Heart left ventricle (tissue), 16 donors: ENCODE measurements around the gene FAM184A. TPM values are rescaled to one million over a fixed set of nuclear protein-coding genes. Genes with fewer than 3 reads are reported as not detected.

Experiments used
- ATAC-seq, 4 donors: fragments of 200-7000 bp; cut with Tn5 transposase; one replicate each; pipeline ENCODE4 v1.9.1; 2020 to 2022; ENCODE audit warnings: moderate library complexity in 4 of 4, mild to moderate bottlenecking in 3 of 4, moderate number of reproducible peaks in 1 of 4
- DNase-seq, 5 donors: peaks; one replicate each; pipeline ENCODE4 v3.0.0-alpha.2; 2020
- H3K27ac ChIP-seq, 12 donors: fragments of 200-600 bp; sonication (generic) in 4 of 12; one replicate each; pipeline versions ENCODE4 v1.5.0 to v1.8.0; 2016 to 2022; ENCODE audit warnings: mild to moderate bottlenecking in 2 of 12
- H3K27me3 ChIP-seq, 9 donors: fragments of 200-600 bp; sonication (generic) in 2 of 9; one replicate each; pipeline versions ENCODE4 v1.5.1 to v1.8.0; 2016 to 2022; ENCODE audit warnings: mild to moderate bottlenecking in 3 of 9
- H3K36me3 ChIP-seq, 9 donors: fragments of 200-600 bp; sonication (generic) in 2 of 9; one replicate each; pipeline versions ENCODE4 v1.5.0 to v1.8.0; 2018 to 2022; ENCODE audit warnings: mild to moderate bottlenecking in 2 of 9
- H3K4me1 ChIP-seq, 12 donors: fragments of 200-600 bp; sonication (generic) in 4 of 12; one replicate each; pipeline versions ENCODE4 v1.5.0 to v1.8.0; 2016 to 2022; ENCODE audit warnings: mild to moderate bottlenecking in 3 of 12
- H3K4me3 ChIP-seq, 12 donors: fragments of 200-600 bp; sonication (generic) in 4 of 12; one replicate each; pipeline versions ENCODE4 v1.5.0 to v1.8.0; 2017 to 2022; ENCODE audit warnings: mild to moderate bottlenecking in 9 of 12, moderate library complexity in 4 of 12
- H3K9me3 ChIP-seq, 12 donors: fragments of 200-600 bp; sonication (generic) in 4 of 12; one replicate each; pipeline versions ENCODE4 v1.5.0 to v1.8.0; 2016 to 2022; ENCODE audit warnings: mild to moderate bottlenecking in 1 of 12
- POLR2A ChIP-seq, 2 donors: fragments of 450-650 bp; IDR thresholded peaks; one replicate each; pipeline ENCODE4 v1.6.1; 2017; ENCODE audit warnings: antibody characterized with exemption in 2 of 2, mild to moderate bottlenecking in 2 of 2, moderate library complexity in 2 of 2
- WGBS, 4 donors: extraction: QIAGEN DNeasy Blood & Tissue Kit in 2 of 4; methylation state at CpG; one replicate each; pipeline versions ENCODE4 v1.1.5 to v1.1.7; 2013 to 2018; 5-methylcytosine and 5-hydroxymethylcytosine counted together
- intact Hi-C, 10 donors: fragments of 100-400 bp; cut with DNase I; formaldehyde crosslinking; loops; one replicate each; pipeline versions ENCODE4 v1.11.1 to v1.14.2; 2022
- polyA plus RNA-seq, 2 donors: library from polyadenylated mRNA; stranded (reverse); fragments of 200-250 nt; gene quantifications; one replicate each; pipeline ENCODE4 v1.2.3, GENCODE V29; 2013
- total RNA-seq, 9 donors: library from RNA; depleted of rRNA in 2 of 9; stranded (reverse); fragments of >200 nt in 2 of 9; fragmentation: NEBNext Ultra II Directional in 3 of 9; extraction: Animal tissue kit (Norgen Biotek cat#: 25700) in 3 of 9; gene quantifications; one replicate each; pipeline versions ENCODE4 v1.1.0 to v1.2.4, GENCODE V29; 2016 to 2023
- TF ChIP-seq, protein P1 (sequence below), 12 donors: fragments of 200-600 bp; sonication (generic) in 4 of 12; IDR thresholded peaks; one replicate each; pipeline versions ENCODE4 v1.5.0 to v1.8.0; 2018 to 2022; ENCODE audit warnings: antibody characterized with exemption in 12 of 12, mild to moderate bottlenecking in 5 of 12
- donor health status: ischemic (EF 13 %, LVEDD 7.1; RV severe dilation, severe dysfunction).
- donor health status: healthy with polysubstance abuse.
- donor health status: DM: no; HTN: yes; CAD: no.
- donor health status: DM: no; HTN: no; CAD: no.
- donor health status: ischemic (EF 25% LVEDD 6.9; RV normal size, moderate dysfunction).
- donor health status: ischemic (EF 25% LVEDD 5.7; RV mildly dilated, moderate dysfunction).
- donor health status: healthy.
- donor health status: DM: yes; HTN: yes; CAD: no.
- donor health status: ischemic (EF 35%, LVEDD 5.7; RV mildly dilated, moderate dysfunction).
- donor health status: nonischemic (EF 11% LVEDD 7.7; RV severe dilation, severe dysfunction).
- donor health status: DM: yes; HTN: yes; CAD: no.
- donor health status: PGD.
- donor health status: ischemic (EF 29% LVEDD 5.4; RV normal size, mild dysfunction).
- donor health status: nonischemic (EF 23%, LVEDD 6.1; RV moderate dilation, normal function).

Gene FAM184A
- total and polyA plus RNA-seq, 11 donors, result 0.16 to 1.1 (median 0.45) TPM

DNA sequence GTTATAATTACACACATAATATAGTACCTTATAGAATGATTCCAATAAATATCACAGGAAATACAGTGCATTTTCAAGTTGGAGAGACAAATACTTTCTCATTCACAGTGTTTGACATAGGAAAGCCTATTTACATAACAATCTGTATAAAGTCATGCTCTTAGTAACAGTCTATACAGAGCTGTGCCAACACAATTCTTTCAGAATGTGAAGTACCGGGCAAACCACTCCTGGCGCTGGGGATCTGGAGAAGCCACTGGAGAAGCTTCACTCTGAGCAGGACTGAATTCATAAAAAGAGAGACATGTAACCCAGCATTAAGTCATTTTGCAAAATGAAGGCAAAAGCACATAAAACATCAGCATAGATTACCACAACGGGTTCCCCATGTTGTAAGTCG is 118.6 kb downstream of the FAM184A start:
- no peaks in the 10 kb centered on the region for H3K9me3 ChIP-seq
- no peaks in the 10 kb centered on the region for H3K27me3 ChIP-seq
- H3K4me1 ChIP-seq, result no peaks in the 10 kb centered on the region
- no peak overlapping the region for H3K27ac ChIP-seq
- intact Hi-C loops, result no loop called here
- no peak for DNase-seq
- H3K4me3 ChIP-seq, result no peak overlapping the region
- 93 to 95% (median 94%) methylated on average over 4 of the region's 4 CpGs for WGBS, 4 donors
- no peaks in the 10 kb centered on the region for H3K36me3 ChIP-seq
- ATAC-seq, result no peak
- TF ChIP-seq POLR2A (IDR thresholded peaks at IDR 0.05), result no peak
- TF ChIP-seq, protein P1, sequence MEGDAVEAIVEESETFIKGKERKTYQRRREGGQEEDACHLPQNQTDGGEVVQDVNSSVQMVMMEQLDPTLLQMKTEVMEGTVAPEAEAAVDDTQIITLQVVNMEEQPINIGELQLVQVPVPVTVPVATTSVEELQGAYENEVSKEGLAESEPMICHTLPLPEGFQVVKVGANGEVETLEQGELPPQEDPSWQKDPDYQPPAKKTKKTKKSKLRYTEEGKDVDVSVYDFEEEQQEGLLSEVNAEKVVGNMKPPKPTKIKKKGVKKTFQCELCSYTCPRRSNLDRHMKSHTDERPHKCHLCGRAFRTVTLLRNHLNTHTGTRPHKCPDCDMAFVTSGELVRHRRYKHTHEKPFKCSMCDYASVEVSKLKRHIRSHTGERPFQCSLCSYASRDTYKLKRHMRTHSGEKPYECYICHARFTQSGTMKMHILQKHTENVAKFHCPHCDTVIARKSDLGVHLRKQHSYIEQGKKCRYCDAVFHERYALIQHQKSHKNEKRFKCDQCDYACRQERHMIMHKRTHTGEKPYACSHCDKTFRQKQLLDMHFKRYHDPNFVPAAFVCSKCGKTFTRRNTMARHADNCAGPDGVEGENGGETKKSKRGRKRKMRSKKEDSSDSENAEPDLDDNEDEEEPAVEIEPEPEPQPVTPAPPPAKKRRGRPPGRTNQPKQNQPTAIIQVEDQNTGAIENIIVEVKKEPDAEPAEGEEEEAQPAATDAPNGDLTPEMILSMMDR (IDR thresholded peaks at IDR 0.05), result no peak

DNA sequence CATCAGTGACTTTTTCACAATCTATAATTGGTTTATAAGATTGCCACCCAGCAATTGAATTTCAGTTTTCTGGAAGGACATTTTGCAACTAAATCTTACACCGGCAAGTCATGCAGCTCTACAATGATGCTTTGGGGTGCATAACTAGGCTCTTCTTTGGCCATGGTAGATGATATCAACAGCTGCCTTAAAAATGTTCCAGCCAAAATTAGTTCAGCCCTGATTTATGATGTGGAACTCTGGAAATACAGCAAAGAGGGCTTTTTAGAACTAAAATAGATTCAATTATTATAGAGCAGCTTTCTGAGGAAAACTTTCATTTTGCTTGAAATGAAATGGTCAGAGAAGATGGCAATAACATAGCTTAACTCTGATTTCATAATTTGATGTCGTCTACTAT is 125.1 kb downstream of the FAM184A start:
- H3K9me3 ChIP-seq, result peaks cover 0 to 14% (median 0%) of the 10 kb centered on the region in 12 donors
- no peak overlapping the region for H3K27ac ChIP-seq
- WGBS, 4 donors, result 67 to 91% (median 79%) methylated on average over 2 of the region's 2 CpGs
- DNase-seq, result no peak
- intact Hi-C loops, result no loop called here
- TF ChIP-seq, protein P1 (IDR thresholded peaks at IDR 0.05), result no peak
- TF ChIP-seq POLR2A (IDR thresholded peaks at IDR 0.05), result no peak
- no peaks in the 10 kb centered on the region for H3K4me1 ChIP-seq
- no peak overlapping the region for H3K4me3 ChIP-seq
- ATAC-seq, result no peak
- H3K27me3 ChIP-seq, result no peaks in the 10 kb centered on the region
- no peaks in the 10 kb centered on the region for H3K36me3 ChIP-seq

DNA sequence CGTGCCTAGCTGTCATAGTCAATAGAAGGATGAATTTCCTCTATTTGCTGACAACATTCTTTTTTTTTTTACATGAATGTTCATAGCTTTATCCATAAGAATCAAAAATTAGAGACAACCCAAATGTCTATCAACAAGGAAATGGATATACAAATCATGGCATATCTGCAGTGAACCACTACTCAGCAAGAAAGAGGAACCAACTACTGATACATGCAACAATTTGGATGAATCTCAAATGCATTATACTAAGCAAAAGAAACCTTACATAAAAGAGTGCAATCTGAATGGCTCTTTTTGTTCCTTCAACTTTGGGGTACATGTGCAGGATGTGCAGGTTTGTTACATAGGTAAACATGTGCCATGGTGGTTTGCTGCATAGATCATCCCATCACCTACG is 125.8 kb downstream of the FAM184A start:
- Histone ChIP-seq H3K27me3 (no peaks in the 10 kb centered on the region), H3K36me3 (no peaks in the 10 kb centered on the region), H3K9me3 (peaks cover 0 to 19% (median 0%) of the 10 kb centered on the region in 12 donors), H3K4me1 (no peaks in the 10 kb centered on the region), H3K4me3 (no peak overlapping the region), H3K27ac (no peak overlapping the region)
- intact Hi-C loops, result no loop called here
- DNase-seq (no peak), ATAC-seq (no peak)
- no peak for TF ChIP-seq POLR2A (IDR thresholded peaks at IDR 0.05)
- TF ChIP-seq, protein P1 (IDR thresholded peaks at IDR 0.05), result no peak
- WGBS, 4 donors, result 94 to 98% (median 97%) methylated on average over 2 of the region's 2 CpGs

DNA sequence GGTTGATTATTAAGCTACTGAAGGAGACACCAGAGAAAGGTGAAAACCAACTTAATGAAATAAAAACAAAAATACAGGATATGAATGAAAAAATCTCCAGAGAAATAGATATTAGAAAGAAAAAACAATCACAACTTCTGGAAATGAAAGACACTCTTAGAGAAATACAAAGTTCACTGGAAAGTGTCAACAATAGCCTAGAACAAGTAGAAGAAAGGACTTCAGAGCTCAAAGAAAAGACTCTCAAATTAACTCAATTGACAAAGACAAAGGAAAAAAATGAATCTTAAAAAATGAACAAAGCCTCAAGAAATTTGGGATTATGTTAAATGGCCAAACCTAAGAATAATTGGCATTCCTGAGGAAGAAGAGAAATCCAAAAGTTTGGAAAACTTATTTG is 133.2 kb downstream of the FAM184A start:
- no peak for ATAC-seq
- Histone ChIP-seq H3K4me3 (no peak overlapping the region), H3K36me3 (no peaks in the 10 kb centered on the region), H3K9me3 (peaks cover 0 to 70% (median 15%) of the 10 kb centered on the region in 12 donors), H3K4me1 (no peaks in the 10 kb centered on the region), H3K27ac (no peak overlapping the region), H3K27me3 (no peaks in the 10 kb centered on the region)
- DNase-seq, result no peak
- intact Hi-C loops, result no loop called here
- TF ChIP-seq, protein P1 (IDR thresholded peaks at IDR 0.05), result no peak
- TF ChIP-seq POLR2A (IDR thresholded peaks at IDR 0.05), result no peak
